ENCODE data around the gene GAS2L2. TPM values are rescaled to one million over a fixed set of nuclear protein-coding genes. Genes with fewer than 3 reads are reported as not detected.

GAS2L2 gene
- total RNA-seq, 4 donors from 2014 or later, result 0.22 to 0.51 TPM; not detected in 2

DNA sequence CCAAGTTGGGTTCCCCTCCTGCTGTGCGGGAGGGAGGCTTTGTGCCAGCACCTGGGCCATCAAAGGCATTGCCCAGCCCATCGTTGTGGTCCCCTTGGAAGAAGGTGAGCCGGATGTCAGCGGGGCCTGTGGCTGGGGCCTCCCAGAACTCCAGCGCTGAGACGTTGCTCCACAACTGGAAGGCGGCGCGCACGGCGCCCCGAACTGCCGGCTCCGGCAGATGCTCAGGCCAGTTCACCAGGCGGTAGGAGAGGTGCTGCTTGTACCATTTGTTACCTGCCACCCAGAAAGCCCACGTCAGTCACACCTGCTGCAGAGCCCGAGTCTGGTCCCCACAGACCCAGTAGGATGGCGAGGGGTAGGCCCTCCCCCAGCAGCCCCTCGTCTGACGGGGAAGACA lies 20.1 kb upstream of the GAS2L2 start:
- TF ChIP-seq, protein P1, sequence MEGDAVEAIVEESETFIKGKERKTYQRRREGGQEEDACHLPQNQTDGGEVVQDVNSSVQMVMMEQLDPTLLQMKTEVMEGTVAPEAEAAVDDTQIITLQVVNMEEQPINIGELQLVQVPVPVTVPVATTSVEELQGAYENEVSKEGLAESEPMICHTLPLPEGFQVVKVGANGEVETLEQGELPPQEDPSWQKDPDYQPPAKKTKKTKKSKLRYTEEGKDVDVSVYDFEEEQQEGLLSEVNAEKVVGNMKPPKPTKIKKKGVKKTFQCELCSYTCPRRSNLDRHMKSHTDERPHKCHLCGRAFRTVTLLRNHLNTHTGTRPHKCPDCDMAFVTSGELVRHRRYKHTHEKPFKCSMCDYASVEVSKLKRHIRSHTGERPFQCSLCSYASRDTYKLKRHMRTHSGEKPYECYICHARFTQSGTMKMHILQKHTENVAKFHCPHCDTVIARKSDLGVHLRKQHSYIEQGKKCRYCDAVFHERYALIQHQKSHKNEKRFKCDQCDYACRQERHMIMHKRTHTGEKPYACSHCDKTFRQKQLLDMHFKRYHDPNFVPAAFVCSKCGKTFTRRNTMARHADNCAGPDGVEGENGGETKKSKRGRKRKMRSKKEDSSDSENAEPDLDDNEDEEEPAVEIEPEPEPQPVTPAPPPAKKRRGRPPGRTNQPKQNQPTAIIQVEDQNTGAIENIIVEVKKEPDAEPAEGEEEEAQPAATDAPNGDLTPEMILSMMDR (IDR thresholded peaks at IDR 0.05; ENCODE audit: low read depth), result no peak

- TF ChIP-seq, protein P1 (IDR thresholded peaks at IDR 0.05; ENCODE audit: low read depth), result no peak
Observed at GRCh38 chr17:35769895-35770486, 17.0 kb upstream of the GAS2L2 start.

GRCh38 chr17:35768797-35769196 lies 15.8 kb upstream of the GAS2L2 start:
- TF ChIP-seq, protein P1 (IDR thresholded peaks at IDR 0.05; ENCODE audit: low read depth), result no peak

- TF ChIP-seq, protein P1 (IDR thresholded peaks at IDR 0.05; ENCODE audit: low read depth), result no peak
Observed at GRCh38 chr17:35766903-35767510, 14.0 kb upstream of the GAS2L2 start.

- TF ChIP-seq, protein P1 (IDR thresholded peaks at IDR 0.05; ENCODE audit: low read depth), result no peak
Observed at GRCh38 chr17:35766489-35766877, 13.4 kb upstream of the GAS2L2 start.

- TF ChIP-seq, protein P1 (IDR thresholded peaks at IDR 0.05; ENCODE audit: low read depth), result no peak
Observed at GRCh38 chr17:35765756-35766488, 12.9 kb upstream of the GAS2L2 start.

DNA sequence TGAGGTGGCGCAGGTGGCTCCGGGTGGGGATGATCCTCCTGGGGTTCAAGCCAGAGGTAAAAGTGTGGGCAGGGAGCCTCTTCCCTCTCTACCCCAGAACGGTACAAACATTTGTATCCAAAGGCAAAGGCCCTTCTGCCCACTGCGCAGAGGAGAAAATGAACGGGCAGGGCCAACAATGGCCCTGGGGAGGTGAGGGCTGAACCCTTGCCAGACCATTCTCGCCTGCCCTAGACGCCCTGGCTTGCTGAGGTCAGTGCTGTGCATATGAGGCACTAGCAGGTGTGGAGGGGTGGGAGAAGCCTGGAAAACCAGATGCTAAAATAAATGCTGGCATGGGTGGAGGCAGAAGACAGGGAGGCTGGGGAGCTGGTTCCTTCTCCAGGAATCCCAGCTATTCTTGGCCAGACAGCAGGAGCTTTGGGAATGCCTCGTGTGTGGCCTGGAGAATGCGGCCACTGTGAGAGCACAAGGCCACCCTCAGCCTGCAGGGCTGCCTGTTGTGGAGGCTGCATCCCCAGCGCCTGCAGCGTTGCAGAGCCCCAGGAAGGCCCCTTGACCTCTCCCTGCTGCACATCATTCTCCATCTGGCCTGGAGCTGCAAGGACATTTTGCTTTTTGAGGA lies 12.2 kb upstream of the GAS2L2 start:
- TF ChIP-seq, protein P1 (IDR thresholded peaks at IDR 0.05; ENCODE audit: low read depth), result no peak

Data from subcutaneous adipose tissue (tissue), 4 donors.